DOHH2 (cell line): ENCODE measurements around the gene UNC13A.

Experiments
- CTCF ChIP-seq: fragments of 200-600 bp; sonication (generic); IDR thresholded peaks from one replicate; pipeline ENCODE4 v1.5.1; 2014; ENCODE audit warnings: antibody characterized with exemption, mild to moderate bottlenecking, low read depth, low read length; ENCODE audit not compliant: poor library complexity, severe bottlenecking
- EZH2phosphoT487 ChIP-seq: fragments of 200-600 bp; sonication (generic); IDR thresholded peaks from 2 replicates; pipeline ENCODE4 v1.6.1; 2017; ENCODE audit warnings: borderline replicate concordance, mild to moderate bottlenecking, antibody characterized with exemption, low read length, moderate library complexity, mixed read lengths

- TF ChIP-seq CTCF (no peak), EZH2phosphoT487 (no peak)
These were observed 39.7 kb upstream of the UNC13A start for GRCh38 chr19:17727843-17728242.
